GM18867 (cell line): ENCODE data around the gene ADSL.
"Not testable (repeated sequence)": the region's sequence is repeated elsewhere in the genome, so short reads cannot be mapped to it uniquely, and the experiment has no call there.

Source experiments
- ATAC-seq: cut with Tn5 transposase; IDR thresholded peaks from one replicate; pipeline ENCODE4 v1.9.1; 2021; ENCODE audit warnings: mild to moderate bottlenecking, moderate library complexity; ENCODE audit not compliant: unreplicated experiment

The ADSL gene

DNA sequence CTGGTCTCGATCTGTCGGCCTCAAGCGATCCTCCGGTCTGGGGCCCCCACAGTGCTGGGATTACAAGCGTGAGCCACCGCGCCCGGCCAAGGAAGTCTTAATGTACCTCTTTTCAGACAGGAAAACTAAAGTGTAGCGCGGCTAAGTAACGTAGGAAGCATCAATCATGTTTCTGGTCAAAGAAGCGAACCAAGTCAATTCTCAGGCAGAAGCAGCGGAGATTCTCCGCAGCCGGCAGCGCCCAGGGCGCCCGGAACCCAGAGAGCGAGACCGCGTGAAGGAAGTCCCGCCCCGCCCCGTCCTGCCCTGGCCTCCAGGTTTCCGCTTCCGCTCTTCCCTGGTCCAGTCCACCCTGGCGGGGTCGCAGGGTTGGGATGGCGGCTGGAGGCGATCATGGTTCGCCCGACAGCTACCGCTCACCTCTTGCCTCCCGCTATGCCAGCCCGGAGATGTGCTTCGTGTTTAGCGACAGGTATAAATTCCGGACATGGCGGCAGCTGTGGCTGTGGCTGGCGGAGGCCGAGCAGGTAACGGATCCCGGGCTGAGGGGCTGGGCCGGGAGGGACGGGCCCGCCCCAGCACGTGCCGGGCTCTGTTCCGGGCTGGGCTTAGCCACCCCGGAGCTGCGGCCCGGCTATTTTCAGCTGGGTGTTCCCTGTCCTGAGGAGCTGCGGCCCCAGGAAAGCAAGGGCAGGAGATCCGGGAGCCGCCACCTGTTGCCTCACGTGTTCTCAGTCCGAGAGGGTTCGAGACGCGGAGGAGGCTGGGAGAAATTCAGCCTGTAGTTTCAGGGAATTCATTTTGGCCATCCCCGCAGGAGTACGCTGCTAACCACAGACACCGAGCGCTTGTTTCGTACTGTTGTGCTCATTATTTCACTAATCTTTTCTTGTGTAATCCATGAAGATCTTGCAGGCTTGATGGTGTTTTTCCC lies at the start of gene ADSL:
ADSL (plus strand) TSS at position 316 of the 934 bp plus-strand sequence; CDS start at position 375, 59 bp downstream.
- ATAC-seq: peak; percentile 81

DNA sequence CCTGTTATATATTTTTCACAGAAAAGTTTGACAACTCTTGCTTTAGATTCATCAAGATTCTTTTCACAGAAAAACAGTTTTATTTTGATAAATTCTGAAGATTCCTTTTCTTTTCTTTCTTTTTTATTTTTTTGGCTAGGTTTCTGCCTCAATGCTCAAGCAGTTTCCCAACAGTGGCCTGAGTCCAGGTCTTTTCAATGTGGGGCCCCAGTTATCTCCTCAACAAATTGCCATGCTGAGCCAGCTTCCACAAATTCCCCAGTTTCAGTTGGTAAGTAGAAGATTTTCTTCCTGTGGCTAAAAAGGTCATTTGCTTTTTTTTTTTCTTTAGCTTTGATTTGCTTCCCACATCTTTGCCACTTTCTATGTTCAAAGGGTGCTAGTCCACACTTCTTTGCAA lies 46.0 kb upstream of the ADSL start:
- ATAC-seq: no peak

DNA sequence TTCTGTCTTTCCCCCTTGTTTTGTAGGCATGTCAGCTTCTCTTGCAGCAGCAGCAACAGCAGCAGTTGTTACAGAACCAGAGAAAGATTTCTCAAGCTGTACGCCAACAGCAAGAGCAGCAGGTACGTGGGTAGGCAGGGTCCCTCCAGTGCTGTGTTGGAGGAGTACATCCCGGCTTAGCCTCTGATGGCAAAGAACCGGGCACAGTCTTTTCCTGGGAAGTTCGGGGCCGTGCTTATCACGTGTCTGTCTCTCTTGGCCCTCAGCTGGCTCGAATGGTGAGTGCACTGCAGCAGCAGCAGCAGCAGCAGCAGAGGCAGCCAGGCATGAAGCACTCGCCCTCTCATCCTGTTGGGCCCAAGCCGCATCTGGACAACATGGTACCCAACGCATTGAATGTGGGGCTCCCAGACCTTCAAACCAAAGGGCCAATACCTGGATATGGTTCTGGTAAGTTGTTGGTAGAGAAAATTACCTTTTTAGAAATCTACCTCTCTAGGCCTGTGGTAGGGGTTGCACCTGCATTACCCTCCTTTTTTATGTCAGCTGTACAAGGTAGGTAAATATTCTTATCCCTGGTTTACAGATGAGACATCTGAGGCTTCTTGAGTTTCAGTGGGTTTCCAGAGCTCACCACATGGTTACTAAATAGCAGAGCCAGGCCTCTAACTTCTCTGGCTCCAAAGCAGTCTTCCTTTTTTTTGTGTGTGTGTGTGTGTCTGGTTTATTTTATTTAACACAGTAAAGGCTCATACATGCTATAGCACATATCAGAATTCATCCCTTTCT lies 45.2 kb upstream of the ADSL start:
- no peak for ATAC-seq

DNA sequence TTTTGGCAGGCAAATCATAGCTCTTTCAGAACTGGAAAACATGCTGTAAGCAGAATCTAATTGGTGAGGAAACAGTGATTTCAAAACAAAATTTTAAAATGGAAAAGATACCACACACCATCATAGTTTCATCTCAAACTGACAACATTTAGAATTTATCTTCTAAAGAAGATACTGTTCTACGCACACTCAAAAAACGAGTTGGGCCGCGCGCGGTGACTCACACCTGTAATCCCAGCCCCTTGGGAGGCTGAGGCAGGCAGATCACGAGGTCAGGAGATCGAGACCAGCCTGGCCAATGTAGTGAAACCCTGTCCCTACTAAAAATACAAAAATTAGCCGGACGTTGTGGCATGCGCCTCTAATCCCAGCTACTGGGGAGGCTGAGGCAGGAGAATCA lies 44.2 kb upstream of the ADSL start:
- ATAC-seq: no peak

GRCh38 chr22:40305625-40306024 lies 40.7 kb upstream of the ADSL start:
- no peak for ATAC-seq

DNA sequence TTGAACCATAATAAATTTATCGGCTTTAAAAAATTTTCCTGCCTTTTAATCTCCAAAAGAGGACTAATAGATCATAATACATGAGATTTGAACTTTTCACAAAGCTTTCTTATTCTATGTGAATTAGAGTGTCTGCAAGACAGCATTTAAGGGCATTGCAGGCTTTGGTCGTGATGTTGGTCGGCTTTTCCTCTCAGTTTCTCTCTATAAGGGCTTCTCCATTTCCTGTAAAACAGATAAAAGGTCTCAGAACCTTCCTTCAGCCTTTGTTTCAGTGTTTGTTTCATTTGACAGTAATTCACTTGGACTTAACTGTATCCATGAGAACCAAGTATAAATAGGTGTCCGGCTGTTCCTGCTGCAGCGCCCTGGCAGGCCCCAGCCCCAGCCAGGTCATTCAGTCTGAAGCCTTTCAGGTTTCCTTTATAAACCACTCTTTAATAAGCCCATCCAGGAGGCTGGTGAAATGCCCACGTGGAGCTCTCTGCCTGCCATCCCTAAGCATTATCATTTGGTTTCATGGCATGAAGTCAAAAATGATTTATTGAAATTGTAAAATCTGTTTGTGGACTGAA lies 37.2 kb upstream of the ADSL start:
- ATAC-seq: no peak

GRCh38 chr22:40309631-40310030 lies 36.7 kb upstream of the ADSL start:
- ATAC-seq: no peak

GRCh38 chr22:40310081-40310767 lies 36.1 kb upstream of the ADSL start:
- no peak for ATAC-seq

DNA sequence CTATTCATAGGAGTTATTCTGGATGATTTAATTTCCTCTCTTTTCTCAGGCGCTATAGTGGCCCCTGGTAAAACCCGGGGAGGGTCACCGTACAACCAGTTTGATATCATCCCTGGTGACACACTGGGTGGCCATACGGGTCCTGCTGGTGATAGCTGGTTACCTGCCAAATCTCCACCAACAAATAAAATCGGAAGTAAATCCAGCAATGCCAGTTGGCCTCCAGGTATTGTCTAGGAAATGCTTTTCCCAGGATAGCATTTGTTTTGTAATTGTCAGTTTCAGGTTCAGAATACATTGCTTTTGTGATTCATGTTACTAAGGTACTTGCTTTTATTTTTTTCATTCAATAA lies 35.6 kb upstream of the ADSL start:
- ATAC-seq: no peak

- not testable (repeated sequence) for ATAC-seq
Measured at GRCh38 chr22:40311646-40312045, 34.7 kb upstream of the ADSL start.

GRCh38 chr22:40312050-40312449 lies 34.2 kb upstream of the ADSL start:
- ATAC-seq: no peak

- ATAC-seq: no peak
Measured at GRCh38 chr22:40313007-40313406, 33.3 kb upstream of the ADSL start.

DNA sequence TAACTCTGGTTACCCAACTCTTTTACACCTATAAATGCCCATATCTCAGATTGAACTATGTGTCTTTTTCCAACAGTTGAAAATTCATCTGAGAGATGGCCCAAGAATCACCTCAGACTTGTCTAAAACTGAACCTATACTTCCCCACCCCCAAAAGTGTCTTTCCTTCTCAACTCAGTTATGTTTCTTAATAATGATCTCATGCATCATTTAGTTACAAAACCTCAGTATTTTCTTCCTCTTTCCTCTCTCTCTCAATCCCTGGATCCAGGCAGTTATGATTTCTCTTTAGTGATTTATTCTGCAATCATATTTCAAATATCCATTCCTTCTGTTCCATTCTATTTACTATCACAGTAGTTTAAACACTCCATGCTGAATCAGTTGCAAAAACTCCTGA lies 32.3 kb upstream of the ADSL start:
- no peak for ATAC-seq

DNA sequence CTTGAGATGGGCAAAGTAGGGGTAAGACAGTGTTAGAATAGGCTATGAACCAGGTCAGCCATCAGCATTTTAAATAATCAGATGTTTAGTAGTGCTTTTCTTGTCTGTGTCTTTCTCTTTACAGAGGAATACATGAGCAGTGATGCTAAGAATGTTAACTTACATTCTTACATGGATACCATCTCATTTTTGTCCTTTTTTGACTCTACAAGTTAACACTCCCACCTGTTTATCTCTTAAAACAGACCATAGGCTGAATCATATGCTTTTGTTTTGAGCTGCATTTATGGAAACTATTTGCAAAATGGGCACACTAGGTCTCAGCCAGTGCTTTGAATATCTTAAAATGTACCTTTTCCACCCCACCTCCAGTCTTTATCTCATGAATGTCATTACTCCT lies 25.6 kb upstream of the ADSL start:
- ATAC-seq: no peak

- ATAC-seq: no peak
Measured at GRCh38 chr22:40322021-40322420, 24.3 kb upstream of the ADSL start.

DNA sequence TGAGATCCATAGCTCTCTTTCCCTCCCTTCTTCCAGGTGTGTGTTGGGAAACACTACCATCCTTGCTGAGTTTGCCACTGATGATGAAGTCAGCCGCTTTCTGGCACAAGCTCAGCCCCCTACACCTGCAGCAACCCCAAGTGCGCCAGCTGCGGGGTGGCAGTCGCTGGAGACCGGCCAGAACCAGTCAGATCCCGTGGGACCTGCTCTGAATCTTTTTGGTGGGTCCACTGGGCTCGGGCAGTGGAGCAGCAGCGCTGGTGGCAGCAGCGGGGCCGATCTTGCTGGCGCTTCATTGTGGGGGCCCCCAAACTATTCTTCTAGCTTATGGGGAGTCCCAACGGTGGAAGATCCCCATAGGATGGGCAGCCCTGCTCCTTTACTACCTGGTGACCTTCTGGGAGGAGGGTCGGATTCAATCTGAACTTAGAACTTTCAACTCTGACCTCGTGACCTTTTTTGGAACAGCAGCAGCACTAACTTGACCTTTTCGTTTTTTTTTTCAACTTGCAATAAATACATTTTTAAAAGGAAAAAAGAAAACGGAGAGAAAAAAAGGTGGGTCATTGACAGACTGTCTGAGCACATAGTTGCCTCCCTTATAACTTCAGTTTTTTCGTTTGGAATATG lies 23.4 kb upstream of the ADSL start:
- no peak for ATAC-seq

DNA sequence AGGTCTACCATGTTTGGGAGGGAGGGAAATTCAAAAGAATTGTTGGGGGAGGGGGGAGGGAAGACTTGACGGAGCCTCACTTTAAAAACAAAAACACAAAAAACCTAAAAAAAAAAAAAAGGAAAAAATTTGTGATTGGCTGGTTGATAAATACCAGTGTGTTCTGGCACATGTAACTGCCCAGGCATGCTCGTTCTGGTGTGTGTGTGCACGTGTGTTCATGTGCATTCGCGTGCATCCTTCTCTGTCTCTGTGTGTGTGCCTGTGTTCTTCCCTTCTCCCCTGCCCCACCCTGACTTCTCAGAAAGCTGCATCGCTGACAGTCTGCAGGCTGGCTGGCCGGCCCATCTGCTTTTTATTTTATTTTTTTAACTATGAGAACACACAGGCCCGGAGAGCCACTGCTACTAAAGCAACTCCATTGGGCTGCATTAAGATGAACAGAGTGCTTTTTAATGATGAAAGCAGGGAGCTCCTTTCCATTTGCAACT lies 22.6 kb upstream of the ADSL start:
- no peak for ATAC-seq

GRCh38 chr22:40324468-40325305 lies 21.6 kb upstream of the ADSL start:
- ATAC-seq: no peak

GRCh38 chr22:40325315-40325714 lies 21.0 kb upstream of the ADSL start:
- ATAC-seq: no peak
